Epithelial cell of proximal tubule (primary cell): ENCODE measurements around the gene HIBADH. TPM values are rescaled to one million over a fixed set of nuclear protein-coding genes. Genes with fewer than 3 reads are reported as not detected.

Source experiments
- DNase-seq: peaks from one replicate; pipeline ENCODE4 v3.0.0-alpha.2; 2011; ENCODE audit warnings: low read depth
- H3K4me3 ChIP-seq: 2 replicates; pipeline ENCODE4 v1.5.1; 2011; ENCODE audit warnings: low read depth, mild to moderate bottlenecking, low read length
- total RNA-seq: library from RNA; depleted of rRNA; stranded (reverse); fragments of >200 nt; gene quantifications from 2 replicates; pipeline ENCODE4 v1.2.3, GENCODE V29; 2015
- TF ChIP-seq, protein P1 (sequence below): conservative IDR thresholded peaks from 2 replicates; pipeline ENCODE4 v1.5.1; 2012; ENCODE audit warnings: low read depth, mild to moderate bottlenecking, low read length

HIBADH gene
- total RNA-seq, 1 donor from 2014 or later: 49.5 TPM

GRCh38 chr7:27605283-27605682 lies 57.4 kb downstream of the HIBADH start:
- no peak for DNase-seq
- no peak overlapping the region for H3K4me3 ChIP-seq
- TF ChIP-seq, protein P1, sequence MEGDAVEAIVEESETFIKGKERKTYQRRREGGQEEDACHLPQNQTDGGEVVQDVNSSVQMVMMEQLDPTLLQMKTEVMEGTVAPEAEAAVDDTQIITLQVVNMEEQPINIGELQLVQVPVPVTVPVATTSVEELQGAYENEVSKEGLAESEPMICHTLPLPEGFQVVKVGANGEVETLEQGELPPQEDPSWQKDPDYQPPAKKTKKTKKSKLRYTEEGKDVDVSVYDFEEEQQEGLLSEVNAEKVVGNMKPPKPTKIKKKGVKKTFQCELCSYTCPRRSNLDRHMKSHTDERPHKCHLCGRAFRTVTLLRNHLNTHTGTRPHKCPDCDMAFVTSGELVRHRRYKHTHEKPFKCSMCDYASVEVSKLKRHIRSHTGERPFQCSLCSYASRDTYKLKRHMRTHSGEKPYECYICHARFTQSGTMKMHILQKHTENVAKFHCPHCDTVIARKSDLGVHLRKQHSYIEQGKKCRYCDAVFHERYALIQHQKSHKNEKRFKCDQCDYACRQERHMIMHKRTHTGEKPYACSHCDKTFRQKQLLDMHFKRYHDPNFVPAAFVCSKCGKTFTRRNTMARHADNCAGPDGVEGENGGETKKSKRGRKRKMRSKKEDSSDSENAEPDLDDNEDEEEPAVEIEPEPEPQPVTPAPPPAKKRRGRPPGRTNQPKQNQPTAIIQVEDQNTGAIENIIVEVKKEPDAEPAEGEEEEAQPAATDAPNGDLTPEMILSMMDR: no peak

GRCh38 chr7:27603813-27604212 lies 58.9 kb downstream of the HIBADH start:
- no peak for DNase-seq
- no peak overlapping the region for H3K4me3 ChIP-seq
- TF ChIP-seq, protein P1: no peak

- TF ChIP-seq, protein P1: no peak
- H3K4me3 ChIP-seq: no peak overlapping the region
- no peak for DNase-seq
Observed at GRCh38 chr7:27602766-27603165, 59.9 kb downstream of the HIBADH start.

GRCh38 chr7:27601217-27601616 lies 61.5 kb downstream of the HIBADH start:
- DNase-seq: no peak
- no peak overlapping the region for H3K4me3 ChIP-seq
- TF ChIP-seq, protein P1: no peak

DNA sequence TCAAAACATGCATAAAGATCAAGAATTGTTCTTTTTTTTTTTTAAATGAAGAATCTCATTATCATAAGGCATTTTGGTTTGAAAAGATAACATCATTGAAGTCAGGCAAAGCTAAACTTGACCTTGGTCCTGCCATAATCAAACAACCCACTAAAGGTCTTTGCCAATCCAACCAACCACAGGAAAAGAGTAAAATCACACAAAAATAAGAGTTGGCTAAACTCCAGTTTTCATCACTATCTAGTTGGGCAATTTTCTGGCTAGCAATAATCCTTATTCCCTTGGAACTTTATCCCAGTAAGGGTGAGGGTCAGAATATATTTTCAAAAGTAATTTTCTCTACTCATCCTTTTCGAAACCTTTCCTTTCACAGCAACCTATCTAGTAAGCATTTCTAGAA lies 62.4 kb downstream of the HIBADH start:
- H3K4me3 ChIP-seq: no peak overlapping the region
- DNase-seq: no peak

DNA sequence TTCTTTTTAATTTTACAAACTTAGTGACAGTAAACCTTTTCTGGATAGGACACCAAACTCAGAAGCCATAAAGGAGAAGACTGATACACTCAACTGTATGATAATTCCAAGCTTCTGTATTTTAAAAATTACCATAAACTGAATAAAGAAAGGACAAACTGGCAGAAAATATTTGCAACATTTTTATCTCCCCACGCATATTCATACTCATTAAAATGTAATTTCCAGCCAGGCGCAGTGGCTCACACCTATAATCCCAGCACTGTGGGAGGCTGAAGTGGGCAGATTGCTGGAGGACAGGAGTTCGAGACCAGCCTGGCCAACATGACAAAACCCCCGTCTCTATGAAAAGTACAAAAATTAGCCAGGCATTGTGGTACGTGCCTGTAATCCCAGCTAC lies 67.7 kb downstream of the HIBADH start:
- TF ChIP-seq, protein P1: no peak
- no peak for DNase-seq
- no peak overlapping the region for H3K4me3 ChIP-seq

More for the DNA sequence above, 62.4 kb downstream of the HIBADH start:
- TF ChIP-seq, protein P1: no peak

GRCh38 chr7:27593226-27593625 lies 69.5 kb downstream of the HIBADH start:
- no peak overlapping the region for H3K4me3 ChIP-seq
- no peak for DNase-seq
- TF ChIP-seq, protein P1: no peak
